Stomach smooth muscle (tissue), 2 donors: ENCODE measurements around the gene SLC5A9.

Source experiments
- H3K27ac ChIP-seq: one replicate; pipeline ENCODE4 v1.7.0; 2013; ENCODE audit warnings: mild to moderate bottlenecking, low read length, inconsistent platforms
- H3K27me3 ChIP-seq, 2 donors: one replicate each; pipeline ENCODE4 v1.7.0; 2013; ENCODE audit warnings: low read length in 2 of 2; ENCODE audit not compliant: insufficient read depth in 2 of 2, control insufficient read depth in 1 of 2
- H3K36me3 ChIP-seq, 2 donors: one replicate each; pipeline ENCODE4 v1.7.0; 2013; ENCODE audit warnings: low read length in 2 of 2; ENCODE audit not compliant: control insufficient read depth in 2 of 2, insufficient read depth in 2 of 2
- H3K4me1 ChIP-seq: one replicate; pipeline ENCODE4 v1.7.0; 2013; ENCODE audit warnings: low read length; ENCODE audit not compliant: control insufficient read depth, insufficient read depth
- H3K4me3 ChIP-seq, 2 donors: one replicate each; pipeline ENCODE4 v1.7.0; 2013; ENCODE audit warnings: low read length in 2 of 2
- H3K9ac ChIP-seq, 2 donors: one replicate each; pipeline ENCODE4 v1.7.0; 2013; ENCODE audit warnings: low read length in 2 of 2, mild to moderate bottlenecking in 1 of 2
- H3K9me3 ChIP-seq, 2 donors: one replicate each; pipeline ENCODE4 v1.7.0; 2013; ENCODE audit warnings: low read length in 2 of 2; ENCODE audit not compliant: control insufficient read depth in 2 of 2
- donor health status: healthy.
- donor health status: Pancreatic carcinoma.

The SLC5A9 gene

DNA sequence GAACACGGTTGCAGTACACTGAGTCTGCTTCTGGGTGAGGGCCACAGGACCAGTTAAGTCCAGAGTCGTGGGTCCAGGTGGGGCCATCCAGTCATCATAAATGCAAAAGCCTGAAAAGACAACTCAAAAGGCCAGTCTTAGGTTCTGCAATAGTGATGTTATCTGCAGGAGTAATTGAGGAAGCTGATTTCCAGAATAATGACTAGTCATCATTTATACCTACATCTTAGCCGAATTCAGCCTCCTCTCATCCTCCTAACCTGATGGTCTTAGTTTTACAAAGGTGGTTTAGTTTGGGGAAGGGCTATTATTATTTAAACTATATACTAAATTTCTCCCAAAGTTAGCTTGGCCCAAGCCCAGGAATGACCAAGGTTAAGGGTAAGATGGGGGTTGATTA lies 23.5 kb upstream of the SLC5A9 start:
- H3K4me1 ChIP-seq = no peaks in the 10 kb centered on the region
- H3K9me3 ChIP-seq = no peaks in the 10 kb centered on the region
- no peaks in the 10 kb centered on the region for H3K36me3 ChIP-seq
- no peaks in the 10 kb centered on the region for H3K27me3 ChIP-seq
- no peak overlapping the region for H3K27ac ChIP-seq
- no peak overlapping the region for H3K9ac ChIP-seq
- no peak overlapping the region for H3K4me3 ChIP-seq

- no peak overlapping the region for H3K4me3 ChIP-seq
- no peak overlapping the region for H3K9ac ChIP-seq
- no peaks in the 10 kb centered on the region for H3K36me3 ChIP-seq
- no peaks in the 10 kb centered on the region for H3K27me3 ChIP-seq
- no peaks in the 10 kb centered on the region for H3K9me3 ChIP-seq
- no peak overlapping the region for H3K27ac ChIP-seq
- no peaks in the 10 kb centered on the region for H3K4me1 ChIP-seq
Measured at GRCh38 chr1:48200166-48200900, 22.2 kb upstream of the SLC5A9 start.

DNA sequence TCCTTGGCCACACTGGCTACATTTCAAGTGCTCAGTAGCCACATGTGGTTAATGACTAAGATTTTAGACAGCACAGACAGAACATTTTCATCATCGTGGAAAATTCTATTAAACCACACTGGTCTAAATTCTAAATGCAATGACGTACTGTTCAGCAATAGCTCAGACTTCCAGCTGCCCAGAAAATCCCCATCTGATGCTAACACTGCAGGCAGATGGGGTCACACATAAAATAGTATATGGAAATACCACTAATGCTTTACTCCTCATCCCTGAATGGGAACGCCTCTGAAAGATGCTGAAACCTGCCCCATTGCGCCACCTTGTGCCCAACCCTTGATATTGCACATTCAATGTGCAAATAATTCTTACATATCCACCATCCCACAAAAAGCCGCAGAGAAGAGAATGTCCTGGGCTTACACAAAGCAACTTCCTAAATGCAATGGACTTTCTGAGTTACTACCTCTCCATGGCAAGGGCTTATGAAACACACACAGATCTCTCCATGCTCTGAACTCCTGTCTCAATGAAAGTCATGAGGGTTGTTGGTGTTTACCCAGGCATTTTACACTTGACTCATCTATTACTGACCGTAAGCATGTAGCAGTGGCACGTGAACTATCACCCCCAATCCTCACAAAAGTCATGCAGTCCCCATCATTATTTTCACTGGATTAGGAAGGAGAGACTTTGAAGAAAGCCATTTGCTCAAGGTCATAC lies 20.3 kb upstream of the SLC5A9 start:
- H3K9ac ChIP-seq = no peak overlapping the region
- H3K9me3 ChIP-seq = no peaks in the 10 kb centered on the region
- no peaks in the 10 kb centered on the region for H3K36me3 ChIP-seq
- peaks cover 0 to 2% of the 10 kb centered on the region in 2 donors for H3K27me3 ChIP-seq
- H3K4me3 ChIP-seq = no peak overlapping the region
- H3K27ac ChIP-seq = no peak overlapping the region
- H3K4me1 ChIP-seq = no peaks in the 10 kb centered on the region

DNA sequence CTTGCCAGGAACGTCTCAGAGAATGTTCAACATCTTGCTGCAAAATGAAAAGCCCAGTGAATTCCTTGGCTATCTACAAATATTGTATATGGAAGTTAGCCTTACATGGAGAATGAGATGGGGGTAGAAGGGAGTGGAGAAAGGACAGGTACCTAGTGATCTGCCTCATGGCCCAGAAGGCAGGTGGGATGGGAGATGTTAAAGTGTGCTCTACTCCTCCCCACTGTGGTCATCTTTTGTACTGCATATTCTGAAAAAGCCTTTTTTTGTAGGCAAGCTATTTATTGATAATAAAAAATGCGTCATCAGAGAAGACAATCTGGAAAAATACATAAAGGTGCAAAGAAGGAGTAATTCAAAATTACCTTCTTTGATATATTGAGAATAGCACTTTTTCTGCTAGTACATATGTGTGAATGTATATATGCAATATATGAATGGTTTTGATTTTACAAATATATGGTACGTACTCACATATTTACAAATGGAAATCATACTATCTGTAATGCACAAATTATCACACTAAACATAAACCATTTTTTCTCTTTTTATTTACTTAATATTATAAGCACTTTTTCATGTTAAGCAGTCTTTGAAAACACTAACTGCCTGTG lies 19.1 kb upstream of the SLC5A9 start:
- H3K9ac ChIP-seq = no peak overlapping the region
- H3K36me3 ChIP-seq = no peaks in the 10 kb centered on the region
- no peak overlapping the region for H3K27ac ChIP-seq
- H3K27me3 ChIP-seq = peaks cover 0 to 2% of the 10 kb centered on the region in 2 donors
- no peaks in the 10 kb centered on the region for H3K9me3 ChIP-seq
- no peaks in the 10 kb centered on the region for H3K4me1 ChIP-seq
- H3K4me3 ChIP-seq = no peak overlapping the region

- Histone ChIP-seq H3K9ac (no peak overlapping the region), H3K9me3 (no peaks in the 10 kb centered on the region), H3K27me3 (peaks cover 0 to 2% of the 10 kb centered on the region in 2 donors), H3K4me1 (no peaks in the 10 kb centered on the region), H3K27ac (no peak overlapping the region), H3K4me3 (no peak overlapping the region), H3K36me3 (no peaks in the 10 kb centered on the region)
Measured at GRCh38 chr1:48205522-48205921, 17.0 kb upstream of the SLC5A9 start.

DNA sequence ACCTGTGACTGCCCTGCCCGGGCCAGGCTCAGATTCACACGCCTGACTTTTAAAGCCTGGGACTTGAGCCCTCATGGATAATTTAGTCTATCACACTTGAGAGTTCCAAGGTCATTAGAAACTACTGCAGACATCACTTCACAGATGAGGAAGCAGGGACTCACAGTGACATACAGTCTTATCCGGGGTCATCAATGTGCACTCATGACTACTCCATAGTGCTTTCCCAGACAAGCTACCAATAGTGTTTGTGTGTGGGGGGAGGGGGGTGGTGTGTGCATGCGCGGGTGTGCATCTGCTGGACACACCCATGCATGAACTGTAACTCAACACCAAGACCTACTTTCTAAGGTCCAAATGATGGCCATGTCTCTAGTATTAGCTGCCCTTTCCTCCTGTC lies 16.1 kb upstream of the SLC5A9 start:
- H3K9me3 ChIP-seq = no peaks in the 10 kb centered on the region

GRCh38 chr1:48207131-48207530 lies 15.4 kb upstream of the SLC5A9 start:
- Histone ChIP-seq H3K9ac (no peak overlapping the region), H3K27ac (no peak overlapping the region)

More for the DNA sequence above, 16.1 kb upstream of the SLC5A9 start:
- Histone ChIP-seq H3K4me1 (no peaks in the 10 kb centered on the region), H3K36me3 (no peaks in the 10 kb centered on the region), H3K27me3 (peaks cover 0 to 2% of the 10 kb centered on the region in 2 donors), H3K4me3 (no peak overlapping the region), H3K27ac (no peak overlapping the region), H3K9ac (no peak overlapping the region)

GRCh38 chr1:48207536-48208075 lies 14.9 kb upstream of the SLC5A9 start:
- H3K9ac ChIP-seq = no peak overlapping the region
- H3K9me3 ChIP-seq = no peaks in the 10 kb centered on the region
- no peaks in the 10 kb centered on the region for H3K36me3 ChIP-seq
- H3K27me3 ChIP-seq = peaks cover 0 to 2% of the 10 kb centered on the region in 2 donors
- H3K4me3 ChIP-seq = no peak overlapping the region
- H3K27ac ChIP-seq = no peak overlapping the region
- no peaks in the 10 kb centered on the region for H3K4me1 ChIP-seq

More at GRCh38 chr1:48207131-48207530, 15.4 kb upstream of the SLC5A9 start:
- H3K4me3 ChIP-seq = no peak overlapping the region
- no peaks in the 10 kb centered on the region for H3K9me3 ChIP-seq
- peaks cover 0 to 2% of the 10 kb centered on the region in 2 donors for H3K27me3 ChIP-seq
- no peaks in the 10 kb centered on the region for H3K36me3 ChIP-seq
- H3K4me1 ChIP-seq = no peaks in the 10 kb centered on the region

DNA sequence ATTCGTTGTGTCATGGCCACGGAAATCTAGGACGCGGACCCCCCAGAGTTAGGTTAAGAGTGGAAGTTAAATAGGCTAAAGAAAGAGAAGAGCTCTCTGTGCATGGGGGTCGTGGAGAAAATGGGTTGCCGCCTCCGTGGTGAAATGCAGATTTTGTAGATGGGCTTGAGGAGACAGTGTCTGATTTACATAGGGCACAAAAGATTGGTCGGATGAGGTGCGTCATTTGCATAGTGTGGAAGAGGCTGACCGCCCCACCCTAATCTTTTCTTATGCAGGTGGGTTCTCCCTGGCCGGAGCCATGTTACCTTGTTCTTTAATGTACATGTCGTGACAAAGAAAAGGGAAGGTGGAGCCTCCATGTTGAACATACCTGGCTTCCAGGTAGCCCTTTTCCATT lies 14.3 kb upstream of the SLC5A9 start:
- Histone ChIP-seq H3K27me3 (peaks cover 0 to 2% of the 10 kb centered on the region in 2 donors), H3K9me3 (no peaks in the 10 kb centered on the region), H3K27ac (no peak overlapping the region), H3K36me3 (no peaks in the 10 kb centered on the region), H3K4me3 (no peak overlapping the region), H3K9ac (no peak overlapping the region), H3K4me1 (no peaks in the 10 kb centered on the region)

- Histone ChIP-seq H3K27me3 (peaks cover 0 to 2% of the 10 kb centered on the region in 2 donors), H3K4me1 (no peaks in the 10 kb centered on the region), H3K4me3 (no peak overlapping the region), H3K27ac (no peak overlapping the region), H3K36me3 (no peaks in the 10 kb centered on the region), H3K9me3 (no peaks in the 10 kb centered on the region), H3K9ac (no peak overlapping the region)
Measured at GRCh38 chr1:48208652-48209051, 13.9 kb upstream of the SLC5A9 start.
